MM.1S (cell line): ENCODE measurements around the gene FBP2.

ENCODE experiments used
- DNase-seq: peaks from one replicate; pipeline ENCODE4 v3.0.0-alpha.2; 2015
- H2AFZ ChIP-seq: fragments of 300-600 bp; sonication (generic); 2 replicates; pipeline ENCODE4 v1.6.0; 2016; ENCODE audit warnings: antibody characterized with exemption, low read length
- H3F3A ChIP-seq: fragments of 300-600 bp; sonication (generic); 2 replicates; pipeline ENCODE4 v1.6.1; 2016; ENCODE audit warnings: mild to moderate bottlenecking, antibody characterized with exemption, low read length, moderate library complexity, mixed read lengths; ENCODE audit not compliant: insufficient read depth
- H3K27ac ChIP-seq: fragments of 300-600 bp; sonication (generic); 2 replicates; pipeline ENCODE4 v1.5.1; 2016; ENCODE audit warnings: mild to moderate bottlenecking, low read length
- H3K27me3 ChIP-seq: fragments of 300-600 bp; sonication (generic); replicated peaks from 2 replicates; pipeline ENCODE4 v1.6.0; 2016; ENCODE audit warnings: low read length; ENCODE audit not compliant: insufficient read depth
- H3K36me3 ChIP-seq: fragments of 300-600 bp; sonication (generic); replicated peaks from 2 replicates; pipeline ENCODE4 v1.6.1; 2016; ENCODE audit warnings: mild to moderate bottlenecking, low read length, mixed read lengths; ENCODE audit not compliant: insufficient read depth
- H3K4me1 ChIP-seq: fragments of 300-600 bp; sonication (generic); 2 replicates; pipeline ENCODE4 v1.6.1; 2016; ENCODE audit warnings: low read length, mixed read lengths
- H3K4me2 ChIP-seq: fragments of 300-600 bp; sonication (generic); 2 replicates; pipeline ENCODE4 v1.6.0; 2016; ENCODE audit warnings: low read depth, low read length
- H3K4me3 ChIP-seq: fragments of 300-600 bp; sonication (generic); 2 replicates; pipeline ENCODE4 v1.5.1; 2016; ENCODE audit warnings: low read length, mixed read lengths
- H3K79me2 ChIP-seq: fragments of 300-600 bp; sonication (generic); 2 replicates; pipeline ENCODE4 v1.6.1; 2016; ENCODE audit warnings: mixed run types, low read length, mixed read lengths
- H3K9ac ChIP-seq: fragments of 300-600 bp; sonication (generic); 2 replicates; pipeline ENCODE4 v1.6.1; 2016; ENCODE audit warnings: low read length, mixed read lengths
- H3K9me2 ChIP-seq: fragments of 300-600 bp; sonication (generic); replicated peaks from 2 replicates; pipeline ENCODE4 v1.6.1; 2016; ENCODE audit warnings: mild to moderate bottlenecking, low read length, mixed read lengths; ENCODE audit not compliant: insufficient read depth
- H3K9me3 ChIP-seq: fragments of 300-600 bp; sonication (generic); replicated peaks from 2 replicates; pipeline ENCODE4 v1.6.1; 2016; ENCODE audit warnings: mild to moderate bottlenecking, low read length, mixed read lengths; ENCODE audit not compliant: insufficient read depth
- H4K20me1 ChIP-seq: fragments of 300-600 bp; sonication (generic); 2 replicates; pipeline ENCODE4 v1.6.1; 2016; ENCODE audit warnings: mild to moderate bottlenecking, low read length, moderate library complexity, mixed read lengths; ENCODE audit not compliant: insufficient read depth
- CTCF ChIP-seq: fragments of 300-600 bp; sonication (generic); IDR thresholded peaks from 2 replicates; pipeline ENCODE4 v1.5.1; 2016; ENCODE audit warnings: antibody characterized with exemption, low read length, mixed read lengths
- EZH2 ChIP-seq: fragments of 300-600 bp; sonication (generic); optimal IDR thresholded peaks from 2 replicates; pipeline ENCODE3; 2017; ENCODE audit warnings: low read depth, mild to moderate bottlenecking, antibody characterized with exemption, low read length, mixed read lengths
- EZH2phosphoT487 ChIP-seq: fragments of 300-600 bp; sonication (generic); IDR thresholded peaks from 2 replicates; pipeline ENCODE4 v1.6.1; 2018; ENCODE audit warnings: antibody characterized with exemption, low read length

Gene FBP2

DNA sequence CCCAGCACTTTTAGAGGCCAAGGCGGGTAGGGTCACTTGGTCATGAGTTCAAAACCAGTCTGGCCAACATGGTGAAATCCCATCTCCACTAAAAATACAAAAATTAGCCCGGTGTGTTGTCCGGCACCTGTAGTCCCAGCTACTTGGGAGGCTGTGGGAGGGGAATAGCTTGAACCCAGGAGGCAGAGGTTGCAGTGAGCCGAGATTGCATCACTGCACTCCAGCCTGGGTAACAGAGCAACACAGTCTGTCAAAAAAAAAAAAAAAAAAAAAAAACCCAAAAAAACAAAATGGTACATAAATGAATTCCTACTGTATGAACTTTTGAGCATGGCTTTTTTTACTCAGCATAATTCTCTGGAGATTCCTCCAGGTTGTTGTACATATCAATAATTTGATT is 76.4 kb downstream of the FBP2 start:
- Histone ChIP-seq H3K4me1 (no peaks in the 10 kb centered on the region), H3K4me3 (no peak overlapping the region), H3K9me3 (no peaks in the 10 kb centered on the region), H4K20me1 (no peaks in the 10 kb centered on the region), H3K27ac (no peak overlapping the region), H3K36me3 (no peaks in the 10 kb centered on the region), H3K9ac (no peak overlapping the region), H3K9me2 (no peaks in the 10 kb centered on the region), H3F3A (no peaks in the 10 kb centered on the region), H3K27me3 (no peaks in the 10 kb centered on the region), H3K4me2 (no peak overlapping the region), H3K79me2 (no peaks in the 10 kb centered on the region), H2AFZ (no peak overlapping the region)
- no peak for DNase-seq
- TF ChIP-seq CTCF (no peak), EZH2phosphoT487 (no peak), EZH2 (no peak)

DNA sequence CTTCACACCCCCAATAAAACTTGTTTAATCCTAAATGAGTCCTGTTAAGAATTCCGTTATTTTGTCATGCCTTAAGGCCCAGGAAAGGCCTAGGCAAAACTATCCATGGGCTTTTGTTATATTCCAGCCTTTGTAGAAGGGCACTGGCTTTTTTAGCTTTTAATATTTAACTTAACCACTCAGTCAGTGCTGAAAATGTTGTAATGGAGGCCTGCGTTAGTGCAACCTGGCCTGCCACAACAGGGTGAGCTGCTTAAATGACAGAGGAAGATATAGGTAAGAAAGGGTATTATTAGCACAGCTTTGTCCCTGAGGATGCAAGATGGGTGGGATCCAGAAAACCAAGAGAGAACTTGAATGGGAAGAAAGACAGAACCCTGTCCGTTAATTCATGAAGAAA is 78.9 kb downstream of the FBP2 start:
- no peak for TF ChIP-seq CTCF
- no peak for TF ChIP-seq EZH2
- TF ChIP-seq EZH2phosphoT487, result no peak

GRCh38 chr9:94511955-94512265 is 81.7 kb downstream of the FBP2 start:
- Histone ChIP-seq H3K36me3 (no peaks in the 10 kb centered on the region), H3K4me1 (no peaks in the 10 kb centered on the region), H3F3A (no peaks in the 10 kb centered on the region), H4K20me1 (no peaks in the 10 kb centered on the region), H3K27ac (no peak overlapping the region), H3K79me2 (no peaks in the 10 kb centered on the region), H3K4me3 (no peak overlapping the region), H3K9me2 (no peaks in the 10 kb centered on the region), H3K27me3 (no peaks in the 10 kb centered on the region), H2AFZ (no peak overlapping the region), H3K9me3 (no peaks in the 10 kb centered on the region), H3K9ac (no peak overlapping the region), H3K4me2 (no peak overlapping the region)
- no peak for TF ChIP-seq CTCF
- no peak for TF ChIP-seq EZH2
- no peak for DNase-seq

More for the DNA sequence above, 78.9 kb downstream of the FBP2 start:
- Histone ChIP-seq H3K79me2 (no peaks in the 10 kb centered on the region), H3K4me3 (no peak overlapping the region), H3K4me2 (no peak overlapping the region), H3K27me3 (no peaks in the 10 kb centered on the region), H3K9me3 (no peaks in the 10 kb centered on the region), H4K20me1 (no peaks in the 10 kb centered on the region), H3K9me2 (no peaks in the 10 kb centered on the region), H2AFZ (no peak overlapping the region), H3K36me3 (no peaks in the 10 kb centered on the region), H3K27ac (no peak overlapping the region), H3K9ac (no peak overlapping the region), H3K4me1 (no peaks in the 10 kb centered on the region), H3F3A (no peaks in the 10 kb centered on the region)
- DNase-seq, result no peak
